Measurements from ENCODE around the gene KCP.

The KCP gene

GRCh38 chr7:128838109-128838779 is 72.3 kb downstream of the KCP start:
- DNase-seq = no peak

- DNase-seq = no peak
Observed at GRCh38 chr7:128837521-128837921, 73.0 kb downstream of the KCP start.

DNA sequence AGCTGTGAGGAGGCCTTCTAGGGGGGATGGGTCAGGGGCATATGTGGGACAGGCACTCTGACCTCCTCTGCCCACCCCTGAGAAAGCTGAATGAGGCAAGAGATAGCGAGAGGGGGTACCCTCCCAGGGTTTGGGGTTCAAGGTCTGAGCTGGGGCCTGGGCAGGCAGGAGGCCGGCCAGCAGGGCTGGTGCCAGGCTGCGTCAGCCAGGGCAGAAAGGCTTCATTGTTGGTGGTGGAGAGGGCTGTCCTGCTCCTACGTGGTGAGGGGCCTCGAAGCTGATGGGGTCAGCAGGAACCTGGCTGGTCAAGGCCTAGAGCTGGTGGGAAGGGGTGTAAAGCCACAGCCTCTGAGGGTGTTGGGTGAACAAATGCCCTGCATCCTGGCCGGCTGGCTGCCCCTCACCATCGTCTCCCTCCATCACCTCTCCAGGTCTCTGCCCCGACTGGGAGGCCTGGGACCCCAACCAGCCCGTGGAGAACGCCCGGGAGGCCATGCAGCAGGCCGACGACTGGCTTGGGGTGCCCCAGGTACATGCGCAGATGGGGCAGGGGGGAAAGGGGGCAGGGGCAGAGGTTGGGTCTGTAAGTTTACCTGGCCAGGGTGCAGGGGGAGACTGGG is 73.7 kb downstream of the KCP start:
- no peak for DNase-seq

DNA sequence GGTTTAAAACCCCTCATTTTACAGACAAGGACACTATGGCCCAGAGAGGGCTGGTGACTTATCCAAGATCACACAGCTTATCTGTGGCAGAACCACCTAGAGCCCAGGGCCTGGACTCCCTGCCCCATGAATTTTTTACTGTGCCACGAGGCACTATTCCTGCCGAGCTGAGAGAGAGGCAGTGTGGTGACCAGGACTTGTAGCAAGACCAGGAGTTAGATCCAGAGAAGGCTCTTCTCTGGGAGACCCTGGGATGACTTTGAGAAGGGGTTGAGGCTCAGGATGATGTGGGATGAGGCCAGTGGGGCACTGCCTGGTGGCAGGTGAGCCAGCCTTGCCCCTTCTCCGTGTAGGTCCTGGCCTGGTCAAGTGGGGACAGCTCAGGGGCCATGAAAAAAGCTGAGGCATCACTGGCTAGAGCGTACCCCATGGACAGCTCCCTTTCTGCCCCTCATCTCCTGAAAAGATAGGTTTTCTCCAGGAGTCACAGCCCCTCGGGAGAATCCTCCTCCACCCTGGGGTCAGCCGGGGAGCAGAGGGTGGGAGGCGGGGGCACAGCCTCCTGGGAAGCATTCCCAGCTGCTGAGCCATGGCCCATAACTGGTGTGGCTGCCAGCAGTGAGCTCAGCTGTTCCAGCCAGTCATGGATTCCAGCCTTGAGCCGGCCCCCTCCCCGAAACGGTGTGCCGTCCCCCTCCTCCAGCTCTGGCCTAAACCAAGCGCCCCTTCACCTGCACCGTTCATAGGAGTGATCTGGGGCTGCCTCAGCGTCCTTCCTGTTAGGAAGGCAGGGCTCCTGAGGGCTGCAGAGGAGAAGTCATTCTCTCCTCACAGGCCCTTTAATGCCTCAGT is 74.5 kb downstream of the KCP start:
- DNase-seq = no peak

DNA sequence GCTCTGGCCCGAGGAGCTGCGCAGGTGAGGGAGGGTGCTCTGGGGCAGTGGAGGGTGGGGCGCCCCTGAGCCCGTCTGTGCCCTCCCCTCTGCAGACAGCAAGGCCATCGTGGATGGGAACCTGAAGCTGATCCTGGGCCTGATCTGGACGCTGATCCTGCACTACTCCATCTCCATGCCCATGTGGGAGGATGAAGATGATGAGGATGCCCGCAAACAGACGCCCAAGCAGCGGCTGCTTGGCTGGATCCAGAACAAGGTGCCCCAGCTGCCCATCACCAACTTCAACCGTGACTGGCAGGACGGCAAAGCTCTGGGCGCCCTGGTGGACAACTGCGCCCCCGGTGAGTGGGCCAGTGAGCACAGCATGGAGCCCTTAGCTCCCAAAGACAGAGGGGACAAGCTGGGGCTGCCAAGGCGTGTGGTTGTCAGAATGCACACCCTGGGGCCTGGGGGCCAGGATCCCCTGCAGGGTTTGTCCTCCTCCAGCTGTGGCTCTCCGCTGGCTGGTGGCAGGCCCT is 75.2 kb downstream of the KCP start:
- DNase-seq = no peak

- DNase-seq = no peak
Observed at GRCh38 chr7:128833946-128834325, 76.6 kb downstream of the KCP start.

DNA sequence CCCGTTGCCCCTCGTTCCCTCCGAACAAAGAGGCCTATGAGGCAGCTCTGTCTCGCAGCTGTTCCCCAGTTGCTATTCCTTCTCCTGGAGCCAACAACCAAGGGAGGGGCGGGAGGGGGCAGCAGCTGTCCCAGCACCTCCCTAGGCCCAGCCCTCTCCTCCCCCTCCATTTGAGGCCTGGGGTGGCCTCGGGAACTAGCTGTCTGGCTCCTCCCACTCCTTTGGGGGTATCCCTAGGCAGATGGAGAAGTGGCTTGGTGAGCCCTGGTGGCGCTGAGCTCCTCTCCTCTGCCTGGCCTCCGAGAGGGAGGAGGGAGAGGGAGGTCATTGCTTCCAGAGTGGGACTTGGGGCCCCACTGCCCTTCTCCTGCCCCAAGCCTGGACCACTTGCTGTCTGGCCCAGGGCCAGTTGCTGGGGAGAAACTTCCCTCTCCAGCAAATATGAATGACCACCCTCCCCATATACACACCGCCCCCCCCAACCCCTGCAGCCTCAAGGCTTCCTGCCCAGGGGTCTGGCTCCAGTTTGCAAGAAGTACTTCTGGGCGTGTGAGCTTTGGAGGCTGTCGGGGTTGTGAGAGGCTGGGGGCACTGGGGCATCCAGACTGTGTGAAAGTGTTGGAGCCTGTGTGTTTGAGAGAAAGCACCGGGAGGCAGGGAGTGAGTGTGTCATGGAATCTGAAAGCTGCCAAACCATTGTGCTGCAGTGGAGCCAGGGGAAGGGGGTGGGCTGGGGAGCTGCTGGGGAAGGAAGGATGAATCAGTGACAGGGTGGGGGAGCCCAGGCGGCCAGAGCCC is 77.2 kb downstream of the KCP start:
- DNase-seq = no peak

DNA sequence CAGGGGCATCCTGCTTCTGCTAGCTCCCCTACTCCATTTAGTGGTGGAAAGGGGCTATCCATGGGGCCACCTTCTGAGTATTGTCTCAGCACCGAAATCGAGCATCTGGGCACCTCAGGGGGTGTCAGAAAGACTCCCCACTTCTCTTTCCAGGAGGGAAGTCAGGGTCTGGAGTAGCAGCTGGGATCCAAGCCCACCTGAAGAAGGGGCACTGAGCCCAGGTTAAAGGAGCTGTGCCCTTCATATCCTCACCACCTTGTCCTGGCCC is 77.7 kb downstream of the KCP start:
- DNase-seq = no peak

- DNase-seq = no peak
Observed at GRCh38 chr7:128831994-128832879, 78.3 kb downstream of the KCP start.

GRCh38 chr7:128831178-128831993 is 79.1 kb downstream of the KCP start:
- peak in 3 of 6 experiments; percentile 24 to 42 (median 41) for DNase-seq

GRCh38 chr7:128830231-128831177 is 80.0 kb downstream of the KCP start, which contains the start of gene FLNC:
Gene FLNC (plus strand): TSS chr7:128830406. CDS start chr7:128830638, 232 bp downstream.
- DNase-seq = peak in 4 of 6 experiments; percentile 16 to 49 (median 24)

- no peak for DNase-seq
Observed at GRCh38 chr7:128829391-128830166, 80.9 kb downstream of the KCP start.

GRCh38 chr7:128827971-128828711 is 82.4 kb downstream of the KCP start:
- no peak for DNase-seq

GRCh38 chr7:128827248-128827958 is 83.1 kb downstream of the KCP start:
- DNase-seq = no peak

DNA sequence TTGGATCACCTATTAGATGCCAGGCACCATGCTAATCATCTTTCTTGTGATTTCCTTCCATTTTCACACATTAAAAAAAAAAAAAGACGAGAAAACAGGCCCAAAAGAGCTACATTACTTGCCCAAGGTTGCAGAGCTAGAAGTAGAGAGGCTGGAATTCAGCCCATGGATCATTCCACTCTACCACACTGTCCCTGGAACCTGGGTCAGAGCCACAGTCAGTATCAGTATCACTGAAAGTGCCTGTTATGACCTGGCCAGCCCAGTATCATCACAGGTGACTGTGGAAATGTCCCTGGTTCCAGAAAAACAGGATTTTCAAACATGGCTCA is 83.6 kb downstream of the KCP start:
- no peak for DNase-seq
